Mesothelial cell of epicardium (in vitro differentiated cells): ENCODE measurements around the gene STAT1. TPM values are rescaled to one million over a fixed set of nuclear protein-coding genes. Genes with fewer than 3 reads are reported as not detected.

Experiments
- DNase-seq, 2 experiments: peaks; one replicate each; pipeline ENCODE4 v3.0.0; 2021; ENCODE audit warnings: low spot score in 2 of 2; ENCODE audit not compliant: unreplicated experiment in 2 of 2
- H3K27ac Mint-ChIP-seq: 2 replicates; pipeline ENCODE4 v1.8.0; 2021; ENCODE audit warnings: mixed read lengths
- H3K27me3 Mint-ChIP-seq: 2 replicates; pipeline ENCODE4 v1.8.0; 2021; ENCODE audit warnings: low read depth, mixed read lengths
- H3K36me3 Mint-ChIP-seq: 2 replicates; pipeline ENCODE4 v1.8.0; 2021; ENCODE audit warnings: mixed read lengths
- H3K4me1 Mint-ChIP-seq: 2 replicates; pipeline ENCODE4 v1.8.0; 2021; ENCODE audit warnings: mixed read lengths
- H3K4me3 Mint-ChIP-seq: 2 replicates; pipeline ENCODE4 v1.8.0; 2021; ENCODE audit warnings: mild to moderate bottlenecking, moderate library complexity, mixed read lengths
- H3K9me3 Mint-ChIP-seq: 2 replicates; pipeline ENCODE4 v1.8.0; 2021; ENCODE audit warnings: mixed read lengths
- total RNA-seq: library from RNA; stranded (reverse); gene quantifications from 3 replicates; pipeline ENCODE4 v1.2.1, GENCODE V29; 2021
- TF ChIP-seq, protein P1 (sequence below): fragments of 200-600 bp; sonication (generic); IDR thresholded peaks from one replicate; pipeline ENCODE4 v1.5.0; 2021; ENCODE audit warnings: antibody characterized with exemption; ENCODE audit not compliant: unreplicated experiment

Gene STAT1
- total RNA-seq, 1 donor from 2014 or later: 106 TPM

DNA sequence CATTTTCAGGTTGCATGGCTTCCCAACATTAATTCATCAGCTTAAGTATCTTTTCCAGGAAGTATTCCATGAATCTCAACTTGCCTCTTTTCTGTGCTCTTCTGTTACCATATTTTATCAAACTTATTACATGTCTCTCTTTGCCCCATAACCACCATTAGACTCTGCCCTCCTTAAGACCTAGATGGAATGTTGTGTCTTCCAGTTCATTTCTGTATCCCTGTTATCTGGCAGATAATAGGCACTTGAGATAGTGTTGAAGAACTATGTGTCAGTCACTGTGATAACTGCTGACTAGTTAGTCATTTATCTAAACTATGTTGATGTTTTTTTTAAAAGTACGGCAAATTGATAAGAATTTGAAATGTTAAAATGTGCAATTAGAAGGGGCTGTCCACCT is 91.6 kb downstream of the STAT1 start:
- peaks cover 10% of the 10 kb centered on the region for H3K4me1 Mint-ChIP-seq
- H3K27ac Mint-ChIP-seq: no peak overlapping the region
- H3K27me3 Mint-ChIP-seq: peaks cover 2% of the 10 kb centered on the region
- peaks cover 11% of the 10 kb centered on the region for H3K9me3 Mint-ChIP-seq
- H3K36me3 Mint-ChIP-seq: peaks cover 46% of the 10 kb centered on the region
- no peak for DNase-seq
- no peak overlapping the region for H3K4me3 Mint-ChIP-seq
- TF ChIP-seq, protein P1, sequence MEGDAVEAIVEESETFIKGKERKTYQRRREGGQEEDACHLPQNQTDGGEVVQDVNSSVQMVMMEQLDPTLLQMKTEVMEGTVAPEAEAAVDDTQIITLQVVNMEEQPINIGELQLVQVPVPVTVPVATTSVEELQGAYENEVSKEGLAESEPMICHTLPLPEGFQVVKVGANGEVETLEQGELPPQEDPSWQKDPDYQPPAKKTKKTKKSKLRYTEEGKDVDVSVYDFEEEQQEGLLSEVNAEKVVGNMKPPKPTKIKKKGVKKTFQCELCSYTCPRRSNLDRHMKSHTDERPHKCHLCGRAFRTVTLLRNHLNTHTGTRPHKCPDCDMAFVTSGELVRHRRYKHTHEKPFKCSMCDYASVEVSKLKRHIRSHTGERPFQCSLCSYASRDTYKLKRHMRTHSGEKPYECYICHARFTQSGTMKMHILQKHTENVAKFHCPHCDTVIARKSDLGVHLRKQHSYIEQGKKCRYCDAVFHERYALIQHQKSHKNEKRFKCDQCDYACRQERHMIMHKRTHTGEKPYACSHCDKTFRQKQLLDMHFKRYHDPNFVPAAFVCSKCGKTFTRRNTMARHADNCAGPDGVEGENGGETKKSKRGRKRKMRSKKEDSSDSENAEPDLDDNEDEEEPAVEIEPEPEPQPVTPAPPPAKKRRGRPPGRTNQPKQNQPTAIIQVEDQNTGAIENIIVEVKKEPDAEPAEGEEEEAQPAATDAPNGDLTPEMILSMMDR: no peak

DNA sequence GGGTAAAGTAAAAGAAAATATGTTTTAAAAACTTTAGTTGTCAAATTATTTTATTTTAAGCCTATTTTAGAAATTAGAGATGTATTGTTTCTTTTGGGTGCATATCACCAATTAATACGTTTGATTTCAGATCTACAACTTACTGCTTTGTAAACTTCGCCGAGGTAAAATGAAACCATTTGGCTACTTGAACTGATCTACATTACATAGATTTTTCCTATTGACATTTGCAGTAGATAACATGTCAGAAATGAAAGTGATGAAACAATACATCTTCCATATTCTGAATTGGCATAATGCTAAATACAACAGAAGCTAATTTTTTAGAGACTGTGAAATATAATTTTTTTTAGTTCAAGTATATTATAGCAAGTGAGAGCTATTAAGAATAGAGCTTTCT is 93.9 kb downstream of the STAT1 start:
- DNase-seq: no peak
- Mint-ChIP-seq H3K36me3 (peaks cover 53% of the 10 kb centered on the region), H3K4me3 (no peak overlapping the region), H3K27me3 (peaks cover 2% of the 10 kb centered on the region), H3K27ac (no peak overlapping the region), H3K9me3 (peaks cover 17% of the 10 kb centered on the region), H3K4me1 (peaks cover 2% of the 10 kb centered on the region)
- TF ChIP-seq, protein P1: no peak

Other genes starting within 250 kb of the STAT1 start
- gene GLS, start 133.3 kb downstream of the STAT1 start, total RNA-seq: 185 to 192 TPM (median 190 TPM) in 3 replicates
- gene STAT4, start 136.8 kb upstream of the STAT1 start, total RNA-seq: 1.9 to 2.9 TPM (median 2.4 TPM) in 3 replicates
- 74.6 to 81.6 TPM (median 80.2 TPM) in 3 replicates for gene MYO1B, start 231.2 kb upstream of the STAT1 start, total RNA-seq